Measurements from ENCODE around the gene TSPAN32.

Gene TSPAN32

DNA sequence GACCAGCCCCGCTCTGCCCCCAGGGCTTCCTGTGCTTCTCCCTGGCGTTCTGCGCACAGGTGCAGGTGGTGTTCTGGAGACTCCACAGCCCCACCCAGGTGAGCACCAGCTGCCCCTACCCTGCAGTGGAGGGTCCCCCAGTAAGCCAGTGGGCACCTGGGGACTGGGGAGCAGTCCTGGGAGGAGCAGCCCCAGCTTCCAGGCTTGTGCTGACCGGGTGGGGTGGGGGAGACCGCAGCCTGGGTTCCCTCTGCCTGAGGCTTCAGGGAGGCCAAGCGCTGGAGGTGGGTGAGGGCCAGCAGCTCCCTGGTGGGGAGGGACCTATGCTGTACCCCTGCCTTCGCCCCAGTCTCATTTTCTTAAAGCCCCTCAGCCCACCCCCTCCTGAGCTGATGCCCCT, 6.9 kb downstream of the TSPAN32 start:
- H2AFZ ChIP-seq (ENCODE audit: low read length), result no peak overlapping the region
- peak overlapping the region; percentile 89 for H2BK15ac ChIP-seq (ENCODE audit: low read length)
- H3K9me3 ChIP-seq (replicated peaks in 1 of 2; ENCODE audit: control insufficient read depth in 2 of 2, insufficient read depth in 1 of 2, low read depth in 1 of 2, low read length in 2 of 2), result no peaks in the 10 kb centered on the region
- no peaks in the 10 kb centered on the region for H3K36me3 ChIP-seq (replicated peaks in 1 of 2; ENCODE audit: control insufficient read depth in 2 of 2, insufficient read depth in 2 of 2, low read length in 2 of 2)
- peak overlapping the region; percentile 38 for H3K18ac ChIP-seq (ENCODE audit: low read length)
- H4K8ac ChIP-seq (ENCODE audit: low read depth, low read length), result no peak overlapping the region
- H3K23ac ChIP-seq (ENCODE audit: low read depth, low read length, poor library complexity), result no peak overlapping the region
- no CpG with 5 or more reads among the region's 7 CpGs for WGBS, 2 donors (ENCODE audit: extremely low coverage in 2 of 2, insufficient read length in 2 of 2, insufficient replicate concordance in 1 of 2)
- H3K14ac ChIP-seq (ENCODE audit: low read length), result no peak overlapping the region
- H3K27me3 ChIP-seq (ENCODE audit: control insufficient read depth in 3 of 3, insufficient read depth in 3 of 3, low read depth in 1 of 3, low read length in 3 of 3), result no peaks in the 10 kb centered on the region
- H2BK5ac ChIP-seq (ENCODE audit: low read length), result no peak overlapping the region
- no peak for DNase-seq (ENCODE audit: low spot score)
- H4K91ac ChIP-seq (ENCODE audit: low read depth, low read length, poor library complexity), result no peak overlapping the region
- H3K4ac ChIP-seq (ENCODE audit: low read length), result no peak overlapping the region
- H2BK120ac ChIP-seq (ENCODE audit: low read depth, low read length), result peak overlapping the region; percentile 16
- no peak overlapping the region for H3K4me3 ChIP-seq (ENCODE audit: low read length in 2 of 2)
- peak overlapping the region; percentile 10 for H2BK12ac ChIP-seq (ENCODE audit: low read length)
- H3K4me1 ChIP-seq (ENCODE audit: control insufficient read depth in 2 of 2, insufficient read depth in 1 of 2, low read depth in 1 of 2, low read length in 2 of 2), result peaks cover 5 to 13% of the 10 kb centered on the region in 2 donors
- no peak overlapping the region for H3K4me2 ChIP-seq (ENCODE audit: insufficient read depth, low read length, poor library complexity, severe bottlenecking)
- peaks cover 3% of the 10 kb centered on the region for H3K79me1 ChIP-seq (ENCODE audit: low read depth, low read length)
- H3K9ac ChIP-seq (ENCODE audit: low read depth, low read length, poor library complexity), result peak overlapping the region; percentile 60
- peak overlapping the region; percentile 94 for H2AK5ac ChIP-seq (ENCODE audit: low read depth, low read length)
- H3K27ac ChIP-seq (replicated peaks; ENCODE audit: low read length), result no peak overlapping the region

DNA sequence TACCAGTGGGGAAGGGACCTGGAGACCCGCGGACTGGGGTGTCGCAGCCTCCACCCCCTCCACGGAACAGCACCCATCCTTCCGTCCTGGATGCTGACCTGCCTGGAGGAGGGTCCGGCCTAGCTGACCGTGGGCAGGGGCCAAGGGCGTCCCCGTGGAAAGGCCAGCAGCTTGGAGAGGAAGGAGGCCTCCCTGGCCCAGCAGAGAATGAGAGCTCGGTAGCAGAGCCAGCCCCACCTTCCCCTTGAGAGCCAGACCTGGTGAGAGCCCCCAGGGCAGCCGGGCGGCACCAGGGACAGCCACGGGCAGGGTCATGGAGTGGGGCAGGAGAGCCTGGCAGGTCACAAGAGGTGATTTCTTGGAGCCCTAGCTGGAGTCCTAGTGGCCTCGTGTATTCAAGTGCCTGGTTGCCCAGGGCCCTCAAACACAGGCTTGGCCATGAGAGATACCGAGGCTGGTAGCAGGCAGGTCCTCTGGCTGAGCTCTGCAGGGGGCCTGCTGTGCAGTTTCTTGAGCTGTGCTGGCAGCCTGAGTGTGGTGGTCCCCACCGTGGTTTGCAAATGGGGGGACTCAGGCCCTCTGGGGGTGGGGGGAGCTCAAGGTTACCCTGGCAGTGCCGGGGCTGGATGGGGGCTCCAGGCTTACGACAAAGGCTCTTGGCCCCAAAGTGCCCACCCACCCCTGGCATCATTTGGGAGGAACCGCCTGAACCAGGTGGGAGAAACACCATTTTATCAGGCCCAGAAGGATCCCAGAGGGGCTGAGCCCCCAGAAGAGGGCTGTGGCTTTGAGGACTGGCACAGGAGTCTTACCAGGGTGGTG, 7.6 kb downstream of the TSPAN32 start:
- Histone ChIP-seq H2BK120ac (ENCODE audit: low read depth, low read length) (peak overlapping the region; percentile 16), H4K8ac (ENCODE audit: low read depth, low read length) (no peak overlapping the region), H2BK15ac (ENCODE audit: low read length) (no peak overlapping the region), H3K9me3 (replicated peaks in 1 of 2; ENCODE audit: control insufficient read depth in 2 of 2, insufficient read depth in 1 of 2, low read depth in 1 of 2, low read length in 2 of 2) (no peaks in the 10 kb centered on the region), H2AFZ (ENCODE audit: low read length) (no peak overlapping the region), H3K27ac (replicated peaks; ENCODE audit: low read length) (no peak overlapping the region), H3K4me3 (ENCODE audit: low read length in 2 of 2) (no peak overlapping the region), H3K4me2 (ENCODE audit: insufficient read depth, low read length, poor library complexity, severe bottlenecking) (no peak overlapping the region), H4K91ac (ENCODE audit: low read depth, low read length, poor library complexity) (no peak overlapping the region), H2BK5ac (ENCODE audit: low read length) (no peak overlapping the region), H3K79me1 (ENCODE audit: low read depth, low read length) (peaks cover 3% of the 10 kb centered on the region), H3K23ac (ENCODE audit: low read depth, low read length, poor library complexity) (no peak overlapping the region), H3K27me3 (ENCODE audit: control insufficient read depth in 3 of 3, insufficient read depth in 3 of 3, low read depth in 1 of 3, low read length in 3 of 3) (no peaks in the 10 kb centered on the region), H3K36me3 (replicated peaks in 1 of 2; ENCODE audit: control insufficient read depth in 2 of 2, insufficient read depth in 2 of 2, low read length in 2 of 2) (no peaks in the 10 kb centered on the region), H2AK5ac (ENCODE audit: low read depth, low read length) (peak overlapping the region; percentile 94), H3K9ac (ENCODE audit: low read depth, low read length, poor library complexity) (peak overlapping the region; percentile 60), H3K4me1 (ENCODE audit: control insufficient read depth in 2 of 2, insufficient read depth in 1 of 2, low read depth in 1 of 2, low read length in 2 of 2) (peaks cover 5 to 10% of the 10 kb centered on the region in 2 donors), H2BK12ac (ENCODE audit: low read length) (no peak overlapping the region), H3K14ac (ENCODE audit: low read length) (peak overlapping the region; percentile 38), H3K4ac (ENCODE audit: low read length) (no peak overlapping the region), H3K18ac (ENCODE audit: low read length) (peak overlapping the region; percentile 2)
- DNase-seq (ENCODE audit: low spot score), result no peak
- no CpG with 5 or more reads among the region's 19 CpGs for WGBS, 2 donors (ENCODE audit: extremely low coverage in 2 of 2, insufficient read length in 2 of 2, insufficient replicate concordance in 1 of 2)

DNA sequence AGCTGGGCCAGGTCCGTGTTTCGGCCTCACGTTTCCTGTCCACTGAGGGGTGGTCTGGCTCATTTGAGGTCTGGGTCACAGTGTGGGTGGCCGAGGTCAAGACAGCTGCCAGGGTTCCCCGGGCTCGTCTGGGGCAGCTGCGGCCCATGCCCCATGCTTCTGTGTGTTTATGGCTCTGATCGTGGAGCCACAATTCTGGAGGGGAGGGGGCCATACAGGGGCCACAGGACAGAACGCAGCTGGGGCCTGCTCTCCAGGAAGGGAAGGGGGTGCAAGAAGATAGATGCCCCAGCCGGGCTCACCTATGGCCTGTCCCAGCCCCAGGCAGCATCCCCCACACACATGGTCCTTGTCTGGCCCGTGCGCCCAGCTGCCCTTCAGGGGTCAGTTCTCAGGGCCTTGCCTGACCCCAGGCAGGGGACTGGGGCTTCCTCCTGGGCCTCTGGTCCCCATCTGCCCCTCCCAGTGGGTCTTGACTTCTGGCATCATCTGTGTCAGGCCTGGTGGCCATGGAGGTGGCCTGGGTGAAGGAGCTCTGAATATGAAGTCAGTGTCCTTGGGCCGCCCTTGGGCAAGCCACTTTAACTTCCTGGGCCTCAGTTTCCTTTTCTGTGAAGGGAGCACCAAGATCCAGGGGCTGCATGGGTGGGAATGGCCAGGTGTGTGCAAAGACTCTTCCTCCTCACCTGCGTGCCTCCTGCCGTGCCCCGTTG, 8.4 kb downstream of the TSPAN32 start:
- peak overlapping the region; percentile 91 for H2BK120ac ChIP-seq (ENCODE audit: low read depth, low read length)
- H3K36me3 ChIP-seq (replicated peaks in 1 of 2; ENCODE audit: control insufficient read depth in 2 of 2, insufficient read depth in 2 of 2, low read length in 2 of 2), result no peaks in the 10 kb centered on the region
- no peak overlapping the region for H4K91ac ChIP-seq (ENCODE audit: low read depth, low read length, poor library complexity)
- H3K4ac ChIP-seq (ENCODE audit: low read length), result no peak overlapping the region
- no peaks in the 10 kb centered on the region for H3K27me3 ChIP-seq (ENCODE audit: control insufficient read depth in 3 of 3, insufficient read depth in 3 of 3, low read depth in 1 of 3, low read length in 3 of 3)
- DNase-seq (ENCODE audit: low spot score), result no peak
- H3K14ac ChIP-seq (ENCODE audit: low read length), result no peak overlapping the region
- H2AFZ ChIP-seq (ENCODE audit: low read length), result no peak overlapping the region
- peaks cover 5 to 10% of the 10 kb centered on the region in 2 donors for H3K4me1 ChIP-seq (ENCODE audit: control insufficient read depth in 2 of 2, insufficient read depth in 1 of 2, low read depth in 1 of 2, low read length in 2 of 2)
- H2BK12ac ChIP-seq (ENCODE audit: low read length), result peak overlapping the region; percentile 90
- no peaks in the 10 kb centered on the region for H3K9me3 ChIP-seq (replicated peaks in 1 of 2; ENCODE audit: control insufficient read depth in 2 of 2, insufficient read depth in 1 of 2, low read depth in 1 of 2, low read length in 2 of 2)
- no peak overlapping the region for H4K8ac ChIP-seq (ENCODE audit: low read depth, low read length)
- no peak overlapping the region for H3K4me3 ChIP-seq (ENCODE audit: low read length in 2 of 2)
- WGBS, 2 donors (ENCODE audit: extremely low coverage in 2 of 2, insufficient read length in 2 of 2, insufficient replicate concordance in 1 of 2), result no CpG with 5 or more reads among the region's 16 CpGs
- peak overlapping the region; percentile 94 for H2BK15ac ChIP-seq (ENCODE audit: low read length)
- H3K27ac ChIP-seq (replicated peaks; ENCODE audit: low read length), result no peak overlapping the region
- H3K79me1 ChIP-seq (ENCODE audit: low read depth, low read length), result peaks cover 4% of the 10 kb centered on the region
- H3K23ac ChIP-seq (ENCODE audit: low read depth, low read length, poor library complexity), result peak overlapping the region; percentile 25
- peak overlapping the region; percentile 75 for H2BK5ac ChIP-seq (ENCODE audit: low read length)
- no peak overlapping the region for H3K9ac ChIP-seq (ENCODE audit: low read depth, low read length, poor library complexity)
- peak overlapping the region; percentile 99 for H2AK5ac ChIP-seq (ENCODE audit: low read depth, low read length)
- H3K4me2 ChIP-seq (ENCODE audit: insufficient read depth, low read length, poor library complexity, severe bottlenecking), result no peak overlapping the region
- peak overlapping the region; percentile 44 for H3K18ac ChIP-seq (ENCODE audit: low read length)

DNA sequence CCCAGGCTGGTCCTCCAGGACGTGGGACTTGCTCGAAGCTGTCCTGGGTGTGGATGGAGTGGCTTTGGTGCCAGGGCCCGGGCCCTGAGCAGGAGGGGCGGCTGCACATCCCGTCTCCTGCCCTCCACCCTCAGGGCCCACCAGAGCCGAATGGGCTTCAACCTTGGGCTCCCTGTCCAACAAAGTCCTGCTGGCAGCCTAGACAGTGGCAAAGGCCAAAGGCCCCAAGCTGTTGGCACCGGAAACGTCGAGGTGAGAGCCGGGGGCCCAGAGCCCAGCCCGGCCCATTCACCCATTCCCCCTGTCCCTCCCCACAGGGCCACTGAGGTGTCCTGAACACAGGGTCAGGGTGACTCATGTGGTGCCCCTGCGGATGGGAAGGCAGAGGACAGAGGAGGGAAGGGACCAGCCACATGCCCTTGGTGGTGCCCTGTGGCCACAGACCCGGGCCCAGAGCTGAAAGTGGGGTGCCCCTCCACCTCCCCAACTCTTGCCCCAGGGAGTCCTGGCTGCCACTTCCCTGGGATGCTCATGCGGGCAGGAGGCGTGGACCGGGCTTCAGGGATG, 9.1 kb downstream of the TSPAN32 start:
- no peak overlapping the region for H2AFZ ChIP-seq (ENCODE audit: low read length)
- no peak overlapping the region for H3K14ac ChIP-seq (ENCODE audit: low read length)
- peaks cover 5 to 7% of the 10 kb centered on the region in 2 donors for H3K4me1 ChIP-seq (ENCODE audit: control insufficient read depth in 2 of 2, insufficient read depth in 1 of 2, low read depth in 1 of 2, low read length in 2 of 2)
- no peak overlapping the region for H3K4me3 ChIP-seq (ENCODE audit: low read length in 2 of 2)
- no CpG with 5 or more reads among the region's 16 CpGs for WGBS, 2 donors (ENCODE audit: extremely low coverage in 2 of 2, insufficient read length in 2 of 2, insufficient replicate concordance in 1 of 2)
- no peak overlapping the region for H4K91ac ChIP-seq (ENCODE audit: low read depth, low read length, poor library complexity)
- H2BK15ac ChIP-seq (ENCODE audit: low read length), result peak overlapping the region; percentile 94
- no peak overlapping the region for H3K4me2 ChIP-seq (ENCODE audit: insufficient read depth, low read length, poor library complexity, severe bottlenecking)
- H2BK5ac ChIP-seq (ENCODE audit: low read length), result peak overlapping the region; percentile 75
- no peaks in the 10 kb centered on the region for H3K27me3 ChIP-seq (ENCODE audit: control insufficient read depth in 3 of 3, insufficient read depth in 3 of 3, low read depth in 1 of 3, low read length in 3 of 3)
- H3K27ac ChIP-seq (replicated peaks; ENCODE audit: low read length), result no peak overlapping the region
- no peaks in the 10 kb centered on the region for H3K9me3 ChIP-seq (replicated peaks in 1 of 2; ENCODE audit: control insufficient read depth in 2 of 2, insufficient read depth in 1 of 2, low read depth in 1 of 2, low read length in 2 of 2)
- peak overlapping the region; percentile 70 for H3K18ac ChIP-seq (ENCODE audit: low read length)
- H4K8ac ChIP-seq (ENCODE audit: low read depth, low read length), result no peak overlapping the region
- peak overlapping the region; percentile 99 for H2AK5ac ChIP-seq (ENCODE audit: low read depth, low read length)
- H2BK12ac ChIP-seq (ENCODE audit: low read length), result peak overlapping the region; percentile 84
- peak overlapping the region; percentile 25 for H3K23ac ChIP-seq (ENCODE audit: low read depth, low read length, poor library complexity)
- no peak overlapping the region for H3K9ac ChIP-seq (ENCODE audit: low read depth, low read length, poor library complexity)
- H3K4ac ChIP-seq (ENCODE audit: low read length), result no peak overlapping the region
- peaks cover 5% of the 10 kb centered on the region for H3K79me1 ChIP-seq (ENCODE audit: low read depth, low read length)
- no peaks in the 10 kb centered on the region for H3K36me3 ChIP-seq (replicated peaks in 1 of 2; ENCODE audit: control insufficient read depth in 2 of 2, insufficient read depth in 2 of 2, low read length in 2 of 2)
- DNase-seq (ENCODE audit: low spot score), result no peak
- peak overlapping the region; percentile 87 for H2BK120ac ChIP-seq (ENCODE audit: low read depth, low read length)
